GM10248 (cell line): Measurements from ENCODE around the gene FRG2B.
"Not testable (repeated sequence)": the region's sequence is repeated elsewhere in the genome, so short reads cannot be mapped to it uniquely, and the experiment has no call there.

Experiments used
- CTCF ChIA-PET: fragments of 300-600 bp; sonication (Branson Sonifier 250); formaldehyde crosslinking; extraction: SDS; loops from one replicate; lab custom pipeline; 2021; ENCODE audit warnings: antibody characterized with exemption; lab: Yijun Ruan, JAX
- POLR2A ChIA-PET: fragments of 350-650 bp; sonication (Branson Sonifier 250); formaldehyde crosslinking; extraction: SDS; loops from one replicate; lab custom pipeline; 2020; ENCODE audit warnings: antibody characterized with exemption; lab: Yijun Ruan, JAX
- DNase-seq: peaks from one replicate; pipeline ENCODE4 v3.0.0; 2012; ENCODE audit errors: extremely low spot score
- CTCF ChIP-seq: IDR thresholded peaks from 2 replicates; pipeline ENCODE4 v1.5.1; 2012; ENCODE audit warnings: mild to moderate bottlenecking, low read depth; ENCODE audit errors: extremely low read depth, missing control alignments, control extremely low read depth

Gene FRG2B

DNA sequence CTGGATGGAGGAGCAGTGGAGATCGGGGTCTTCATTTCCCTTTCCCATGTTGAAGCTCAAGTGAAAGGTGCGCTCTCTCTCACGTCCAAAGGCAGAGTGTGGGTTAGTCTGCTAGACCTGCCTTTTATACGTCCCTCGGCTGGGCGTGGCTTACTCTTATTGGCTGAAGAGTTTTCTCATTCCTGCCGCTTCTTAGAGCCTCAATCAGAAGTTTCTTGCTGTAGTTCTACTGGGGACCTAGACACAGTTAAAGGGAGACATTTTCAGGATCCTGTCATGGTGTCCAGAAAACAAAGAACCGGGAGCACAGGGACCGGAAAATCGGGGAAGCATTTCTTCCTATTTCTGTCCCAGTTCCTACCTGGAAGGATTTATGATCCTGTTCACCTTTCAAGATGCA lies at the start of gene FRG2B:
Gene FRG2B, minus strand, starts transcription at position 101 of the 400 bp plus-strand sequence. Its CDS starts 53 bp downstream, at position 48.
- POLR2A ChIA-PET, CTCF ChIA-PET: not testable (repeated sequence)

GRCh38 chr10:133667446-133667845 lies 40.9 kb upstream of the FRG2B start:
- CTCF ChIA-PET, POLR2A ChIA-PET, DNase-seq: not testable (repeated sequence)

More for the DNA sequence above, at the start of gene FRG2B:
- DNase-seq: not testable (repeated sequence)

- DNase-seq, CTCF ChIA-PET: not testable (repeated sequence)
These were observed 37.1 kb upstream of the FRG2B start for GRCh38 chr10:133663544-133664160.

GRCh38 chr10:133661122-133661521 lies 34.5 kb upstream of the FRG2B start:
- CTCF ChIA-PET, DNase-seq: not testable (repeated sequence)

More at GRCh38 chr10:133663544-133664160, 37.1 kb upstream of the FRG2B start:
- POLR2A ChIA-PET: not testable (repeated sequence)

DNA sequence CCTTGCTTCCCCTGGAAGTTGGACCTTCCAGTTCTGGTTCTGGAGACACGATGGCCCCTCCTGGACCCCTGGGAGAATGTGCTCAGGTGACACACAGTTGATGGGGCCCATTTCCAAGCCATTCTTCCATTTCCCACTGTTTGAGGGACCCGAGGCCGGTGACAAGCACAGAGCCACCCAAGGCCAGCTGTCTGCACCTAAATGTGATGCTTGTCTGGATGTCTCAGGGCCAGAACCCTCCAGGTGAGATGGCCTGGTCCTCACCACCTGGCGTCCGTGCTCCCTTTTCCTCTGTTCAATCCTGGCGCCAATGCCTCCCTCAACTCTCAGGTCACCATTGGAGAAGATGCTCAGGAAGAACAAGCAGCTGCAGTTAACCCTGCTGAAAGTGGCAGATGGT lies 33.9 kb upstream of the FRG2B start:
- DNase-seq, POLR2A ChIA-PET, CTCF ChIA-PET: not testable (repeated sequence)

More at GRCh38 chr10:133661122-133661521, 34.5 kb upstream of the FRG2B start:
- POLR2A ChIA-PET: not testable (repeated sequence)

- DNase-seq, POLR2A ChIA-PET, CTCF ChIA-PET: not testable (repeated sequence)
These were observed 30.7 kb upstream of the FRG2B start for GRCh38 chr10:133657276-133657675.

GRCh38 chr10:133648872-133649455 lies 22.4 kb upstream of the FRG2B start:
- POLR2A ChIA-PET, CTCF ChIA-PET, DNase-seq: not testable (repeated sequence)

GRCh38 chr10:133647075-133647748 lies 20.6 kb upstream of the FRG2B start:
- POLR2A ChIA-PET, CTCF ChIA-PET, DNase-seq: not testable (repeated sequence)
- peak; percentile 26 for TF ChIP-seq CTCF

DNA sequence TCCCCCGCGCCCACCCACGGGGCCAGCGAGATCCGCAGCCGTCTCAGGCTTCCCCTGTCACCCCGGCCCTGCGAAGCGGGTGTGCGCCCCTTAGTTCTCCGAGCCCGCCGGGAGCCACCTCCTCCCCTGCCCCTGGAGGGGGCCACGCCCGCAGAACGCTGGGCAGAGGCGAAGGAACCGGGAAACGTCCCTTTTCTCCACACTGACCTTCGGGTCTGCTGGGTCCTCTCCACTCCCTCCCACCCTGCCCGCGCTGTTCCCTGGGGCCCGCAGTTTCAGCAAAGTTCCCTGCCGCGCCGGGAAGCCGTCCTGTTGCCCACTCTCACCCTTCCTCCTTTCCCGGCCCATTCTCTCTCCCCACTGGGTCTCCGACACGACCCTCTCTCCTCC lies 11.2 kb upstream of the FRG2B start:
- CTCF ChIA-PET, POLR2A ChIA-PET, DNase-seq: not testable (repeated sequence)

DNA sequence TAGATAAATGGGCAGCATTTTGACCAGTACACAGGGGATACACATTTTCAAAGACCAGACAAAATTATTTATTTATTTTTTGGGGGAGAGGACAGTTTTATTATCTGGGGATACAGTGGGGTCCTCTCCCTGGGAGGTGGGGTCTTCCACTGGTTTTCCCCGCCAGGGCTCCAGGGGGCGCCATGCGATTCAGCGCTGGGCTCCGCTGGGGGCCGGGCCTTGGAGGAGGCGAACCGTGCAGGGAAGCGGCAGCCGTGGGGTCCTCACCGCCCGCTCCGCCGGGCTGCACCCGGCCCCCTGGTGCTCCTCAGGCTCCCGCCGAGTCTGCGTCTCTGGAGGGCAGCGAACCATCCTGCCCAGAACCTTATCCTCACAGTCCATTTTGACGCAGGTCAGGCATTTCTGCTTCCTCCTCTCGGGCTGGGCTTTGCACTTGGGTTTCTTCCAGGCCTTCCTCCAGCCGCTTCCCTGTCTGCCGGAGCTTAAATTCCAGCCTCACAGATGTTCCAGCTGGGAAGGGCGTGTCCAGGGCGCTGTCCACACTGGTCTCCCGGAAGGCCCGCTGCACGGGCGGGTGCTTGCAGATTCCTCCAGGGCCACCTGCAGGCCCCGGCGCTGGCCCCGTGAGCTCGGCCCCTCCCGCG lies 10.7 kb upstream of the FRG2B start:
- DNase-seq, POLR2A ChIA-PET, CTCF ChIA-PET: not testable (repeated sequence)

- CTCF ChIA-PET, POLR2A ChIA-PET, DNase-seq: not testable (repeated sequence)
These were observed 4.2 kb upstream of the FRG2B start for GRCh38 chr10:133630723-133631249.

- POLR2A ChIA-PET, DNase-seq, CTCF ChIA-PET: not testable (repeated sequence)
These were observed 4.1 kb downstream of the FRG2B start for GRCh38 chr10:133622544-133622943.
